Measurements from ENCODE around the gene COL13A1. TPM values are rescaled to one million over a fixed set of nuclear protein-coding genes. Genes with fewer than 3 reads are reported as not detected.

COL13A1 gene
- total RNA-seq, 1 donor from 2014 or later, result 13.0 TPM

- H3K27ac ChIP-seq (ENCODE audit: low read depth, low read length), result no peak overlapping the region
- H3K9me3 ChIP-seq (ENCODE audit: control insufficient read depth in 3 of 3, low read length in 3 of 3), result no peaks in the 10 kb centered on the region
- H3K36me3 ChIP-seq (ENCODE audit: control insufficient read depth in 3 of 3, insufficient read depth in 3 of 3, low read length in 3 of 3), result no peaks in the 10 kb centered on the region
- peaks cover 0 to 5% (median 0%) of the 10 kb centered on the region in 3 donors for H3K4me1 ChIP-seq (ENCODE audit: control insufficient read depth in 3 of 3, insufficient read depth in 3 of 3, low read length in 3 of 3)
- H3K27me3 ChIP-seq (ENCODE audit: control insufficient read depth in 3 of 3, insufficient read depth in 3 of 3, low read length in 3 of 3), result peaks cover 0 to 28% (median 27%) of the 10 kb centered on the region in 3 donors
- no peak overlapping the region for H3K4me3 ChIP-seq (ENCODE audit: low read length in 3 of 3)
- no peak overlapping the region for H3K9ac ChIP-seq (ENCODE audit: low read depth in 1 of 3, low read length in 3 of 3)
These were observed 35.4 kb upstream of the COL13A1 start for GRCh38 chr10:69766161-69766910.

- H3K4me1 ChIP-seq (ENCODE audit: control insufficient read depth in 3 of 3, insufficient read depth in 3 of 3, low read length in 3 of 3), result peaks cover 0 to 5% (median 0%) of the 10 kb centered on the region in 3 donors
- no peak overlapping the region for H3K9ac ChIP-seq (ENCODE audit: low read depth in 1 of 3, low read length in 3 of 3)
- no peak overlapping the region for H3K4me3 ChIP-seq (ENCODE audit: low read length in 3 of 3)
- H3K36me3 ChIP-seq (ENCODE audit: control insufficient read depth in 3 of 3, insufficient read depth in 3 of 3, low read length in 3 of 3), result no peaks in the 10 kb centered on the region
- no peaks in the 10 kb centered on the region for H3K9me3 ChIP-seq (ENCODE audit: control insufficient read depth in 3 of 3, low read length in 3 of 3)
- peaks cover 0 to 25% (median 18%) of the 10 kb centered on the region in 3 donors for H3K27me3 ChIP-seq (ENCODE audit: control insufficient read depth in 3 of 3, insufficient read depth in 3 of 3, low read length in 3 of 3)
- H3K27ac ChIP-seq (ENCODE audit: low read depth, low read length), result no peak overlapping the region
These were observed 33.9 kb upstream of the COL13A1 start for GRCh38 chr10:69767793-69768192.

- H3K4me3 ChIP-seq (ENCODE audit: low read length in 3 of 3), result no peak overlapping the region
- H3K4me1 ChIP-seq (ENCODE audit: control insufficient read depth in 3 of 3, insufficient read depth in 3 of 3, low read length in 3 of 3), result peaks cover 0 to 5% (median 0%) of the 10 kb centered on the region in 3 donors
- H3K9ac ChIP-seq (ENCODE audit: low read depth in 1 of 3, low read length in 3 of 3), result no peak overlapping the region
- peaks cover 0 to 5% (median 0%) of the 10 kb centered on the region in 3 donors for H3K9me3 ChIP-seq (ENCODE audit: control insufficient read depth in 3 of 3, low read length in 3 of 3)
- no peak overlapping the region for H3K27ac ChIP-seq (ENCODE audit: low read depth, low read length)
- H3K36me3 ChIP-seq (ENCODE audit: control insufficient read depth in 3 of 3, insufficient read depth in 3 of 3, low read length in 3 of 3), result no peaks in the 10 kb centered on the region
- H3K27me3 ChIP-seq (ENCODE audit: control insufficient read depth in 3 of 3, insufficient read depth in 3 of 3, low read length in 3 of 3), result peaks cover 0 to 25% (median 18%) of the 10 kb centered on the region in 3 donors
These were observed 33.3 kb upstream of the COL13A1 start for GRCh38 chr10:69768386-69768785.

GRCh38 chr10:69769395-69769992 lies 32.2 kb upstream of the COL13A1 start:
- Histone ChIP-seq H3K4me3 (ENCODE audit: low read length in 3 of 3) (no peak overlapping the region), H3K9me3 (ENCODE audit: control insufficient read depth in 3 of 3, low read length in 3 of 3) (peaks cover 0 to 5% (median 0%) of the 10 kb centered on the region in 3 donors), H3K36me3 (ENCODE audit: control insufficient read depth in 3 of 3, insufficient read depth in 3 of 3, low read length in 3 of 3) (no peaks in the 10 kb centered on the region), H3K9ac (ENCODE audit: low read depth in 1 of 3, low read length in 3 of 3) (no peak overlapping the region), H3K4me1 (ENCODE audit: control insufficient read depth in 3 of 3, insufficient read depth in 3 of 3, low read length in 3 of 3) (peaks cover 0 to 5% (median 0%) of the 10 kb centered on the region in 3 donors), H3K27ac (ENCODE audit: low read depth, low read length) (no peak overlapping the region), H3K27me3 (ENCODE audit: control insufficient read depth in 3 of 3, insufficient read depth in 3 of 3, low read length in 3 of 3) (peaks cover 0 to 25% (median 18%) of the 10 kb centered on the region in 3 donors)

GRCh38 chr10:69772933-69773704 lies 28.6 kb upstream of the COL13A1 start:
- Histone ChIP-seq H3K9ac (ENCODE audit: low read depth in 1 of 3, low read length in 3 of 3) (no peak overlapping the region), H3K4me1 (ENCODE audit: control insufficient read depth in 3 of 3, insufficient read depth in 3 of 3, low read length in 3 of 3) (no peaks in the 10 kb centered on the region), H3K27ac (ENCODE audit: low read depth, low read length) (no peak overlapping the region), H3K4me3 (ENCODE audit: low read length in 3 of 3) (no peak overlapping the region), H3K9me3 (ENCODE audit: control insufficient read depth in 3 of 3, low read length in 3 of 3) (peaks cover 0 to 5% (median 0%) of the 10 kb centered on the region in 3 donors), H3K27me3 (ENCODE audit: control insufficient read depth in 3 of 3, insufficient read depth in 3 of 3, low read length in 3 of 3) (peaks cover 0 to 19% (median 13%) of the 10 kb centered on the region in 3 donors), H3K36me3 (ENCODE audit: control insufficient read depth in 3 of 3, insufficient read depth in 3 of 3, low read length in 3 of 3) (no peaks in the 10 kb centered on the region)

GRCh38 chr10:69774596-69774995 lies 27.1 kb upstream of the COL13A1 start:
- Histone ChIP-seq H3K36me3 (ENCODE audit: control insufficient read depth in 3 of 3, insufficient read depth in 3 of 3, low read length in 3 of 3) (no peaks in the 10 kb centered on the region), H3K9me3 (ENCODE audit: control insufficient read depth in 3 of 3, low read length in 3 of 3) (peaks cover 0 to 5% (median 0%) of the 10 kb centered on the region in 3 donors), H3K9ac (ENCODE audit: low read depth in 1 of 3, low read length in 3 of 3) (no peak overlapping the region)

GRCh38 chr10:69780077-69780476 lies 21.6 kb upstream of the COL13A1 start:
- Histone ChIP-seq H3K9ac (ENCODE audit: low read depth in 1 of 3, low read length in 3 of 3) (no peak overlapping the region), H3K4me3 (ENCODE audit: low read length in 3 of 3) (no peak overlapping the region), H3K27ac (ENCODE audit: low read depth, low read length) (no peak overlapping the region), H3K27me3 (ENCODE audit: control insufficient read depth in 3 of 3, insufficient read depth in 3 of 3, low read length in 3 of 3) (peaks cover 3 to 11% (median 3%) of the 10 kb centered on the region in 3 donors), H3K4me1 (ENCODE audit: control insufficient read depth in 3 of 3, insufficient read depth in 3 of 3, low read length in 3 of 3) (no peaks in the 10 kb centered on the region), H3K36me3 (ENCODE audit: control insufficient read depth in 3 of 3, insufficient read depth in 3 of 3, low read length in 3 of 3) (no peaks in the 10 kb centered on the region), H3K9me3 (ENCODE audit: control insufficient read depth in 3 of 3, low read length in 3 of 3) (no peaks in the 10 kb centered on the region)

More at GRCh38 chr10:69774596-69774995, 27.1 kb upstream of the COL13A1 start:
- H3K27ac ChIP-seq (ENCODE audit: low read depth, low read length), result no peak overlapping the region
- H3K4me3 ChIP-seq (ENCODE audit: low read length in 3 of 3), result no peak overlapping the region
- H3K27me3 ChIP-seq (ENCODE audit: control insufficient read depth in 3 of 3, insufficient read depth in 3 of 3, low read length in 3 of 3), result peaks cover 0 to 13% (median 3%) of the 10 kb centered on the region in 3 donors
- H3K4me1 ChIP-seq (ENCODE audit: control insufficient read depth in 3 of 3, insufficient read depth in 3 of 3, low read length in 3 of 3), result no peaks in the 10 kb centered on the region

GRCh38 chr10:69781576-69781975 lies 20.1 kb upstream of the COL13A1 start:
- no peaks in the 10 kb centered on the region for H3K4me1 ChIP-seq (ENCODE audit: control insufficient read depth in 3 of 3, insufficient read depth in 3 of 3, low read length in 3 of 3)
- no peak overlapping the region for H3K4me3 ChIP-seq (ENCODE audit: low read length in 3 of 3)
- no peak overlapping the region for H3K27ac ChIP-seq (ENCODE audit: low read depth, low read length)
- no peak overlapping the region for H3K9ac ChIP-seq (ENCODE audit: low read depth in 1 of 3, low read length in 3 of 3)
- H3K9me3 ChIP-seq (ENCODE audit: control insufficient read depth in 3 of 3, low read length in 3 of 3), result no peaks in the 10 kb centered on the region
- no peaks in the 10 kb centered on the region for H3K36me3 ChIP-seq (ENCODE audit: control insufficient read depth in 3 of 3, insufficient read depth in 3 of 3, low read length in 3 of 3)
- H3K27me3 ChIP-seq (ENCODE audit: control insufficient read depth in 3 of 3, insufficient read depth in 3 of 3, low read length in 3 of 3), result peaks cover 3 to 16% (median 3%) of the 10 kb centered on the region in 3 donors

- H3K27ac ChIP-seq (ENCODE audit: low read depth, low read length), result no peak overlapping the region
These were observed 18.2 kb upstream of the COL13A1 start for GRCh38 chr10:69783515-69783914.

More at GRCh38 chr10:69783515-69783914, 18.2 kb upstream of the COL13A1 start:
- Histone ChIP-seq H3K4me1 (ENCODE audit: control insufficient read depth in 3 of 3, insufficient read depth in 3 of 3, low read length in 3 of 3) (no peaks in the 10 kb centered on the region), H3K9ac (ENCODE audit: low read depth in 1 of 3, low read length in 3 of 3) (no peak overlapping the region), H3K9me3 (ENCODE audit: control insufficient read depth in 3 of 3, low read length in 3 of 3) (no peaks in the 10 kb centered on the region), H3K4me3 (ENCODE audit: low read length in 3 of 3) (no peak overlapping the region), H3K36me3 (ENCODE audit: control insufficient read depth in 3 of 3, insufficient read depth in 3 of 3, low read length in 3 of 3) (no peaks in the 10 kb centered on the region), H3K27me3 (ENCODE audit: control insufficient read depth in 3 of 3, insufficient read depth in 3 of 3, low read length in 3 of 3) (peaks cover 3 to 21% (median 3%) of the 10 kb centered on the region in 3 donors)
